Liver (tissue), 9 donors: Measurements from ENCODE around the gene OBP2B. TPM values are rescaled to one million over a fixed set of nuclear protein-coding genes. Genes with fewer than 3 reads are reported as not detected.
"Not testable (repeated sequence)": the region's sequence is repeated elsewhere in the genome, so short reads cannot be mapped to it uniquely, and the experiment has no call there.

Experiments
- DNase-seq: peaks from one replicate; pipeline ENCODE4 v3.0.0-alpha.2; 2017; ENCODE audit warnings: low spot score
- H3K27ac ChIP-seq, 2 donors: one replicate each; pipeline ENCODE4 v1.7.0; 2013; ENCODE audit warnings: inconsistent platforms in 2 of 2, low read length in 2 of 2, control low read depth in 1 of 2, low read depth in 1 of 2, mild to moderate bottlenecking in 1 of 2
- H3K27me3 ChIP-seq, 4 donors: one replicate each; pipeline versions ENCODE4 v1.6.1 to v1.7.0; 2013; ENCODE audit warnings: low read length in 3 of 4, inconsistent platforms in 1 of 4, mild to moderate bottlenecking in 1 of 4, moderate library complexity in 1 of 4; ENCODE audit not compliant: control insufficient read depth in 4 of 4, insufficient read depth in 4 of 4
- H3K36me3 ChIP-seq, 4 donors: one replicate each; pipeline versions ENCODE4 v1.6.1 to v1.7.0; 2013; ENCODE audit warnings: low read length in 3 of 4, mild to moderate bottlenecking in 3 of 4, low read depth in 1 of 4, moderate library complexity in 1 of 4; ENCODE audit not compliant: control insufficient read depth in 4 of 4, insufficient read depth in 3 of 4
- H3K4me1 ChIP-seq, 4 donors: one replicate each; pipeline versions ENCODE4 v1.6.1 to v1.7.0; 2013; ENCODE audit warnings: low read length in 3 of 4, mild to moderate bottlenecking in 3 of 4, moderate library complexity in 1 of 4; ENCODE audit not compliant: control insufficient read depth in 4 of 4, insufficient read depth in 4 of 4
- H3K4me3 ChIP-seq, 3 donors: one replicate each; pipeline versions ENCODE4 v1.6.1 to v1.7.0; 2013; ENCODE audit warnings: low read length in 3 of 3, control low read depth in 1 of 3, low read depth in 1 of 3, mild to moderate bottlenecking in 1 of 3
- H3K9ac ChIP-seq, 2 donors: one replicate each; pipeline ENCODE4 v1.7.0; 2013; ENCODE audit warnings: low read length in 2 of 2, mild to moderate bottlenecking in 2 of 2, moderate library complexity in 2 of 2, control low read depth in 1 of 2, low read depth in 1 of 2
- H3K9me3 ChIP-seq, 4 donors: one replicate each; pipeline versions ENCODE4 v1.6.1 to v1.7.0; 2013; ENCODE audit warnings: low read length in 3 of 4; ENCODE audit not compliant: control insufficient read depth in 4 of 4
- FOXA1 ChIP-seq: IDR thresholded peaks from 2 replicates; pipeline ENCODE4 v1.6.1; 2016; ENCODE audit warnings: antibody characterized with exemption
- JUND ChIP-seq, 2 donors: IDR thresholded peaks; 2 replicates each; pipeline ENCODE4 v1.6.1; 2016; ENCODE audit warnings: antibody characterized with exemption in 2 of 2
- TAF1 ChIP-seq: conservative IDR thresholded peaks from 2 replicates; pipeline ENCODE4 v1.6.1; 2016; ENCODE audit warnings: antibody characterized with exemption, mild to moderate bottlenecking
- WGBS: extraction: QIAGEN DNeasy Blood & Tissue Kit; methylation state at CpG from one replicate; pipeline ENCODE4 v1.1.7; 2013; 5-methylcytosine and 5-hydroxymethylcytosine counted together
- polyA plus RNA-seq, 2 donors: library from polyadenylated mRNA; stranded (reverse) in 1 of 2; unstranded in 1 of 2; fragments of 200-250 nt in 1 of 2; fragments of >200 nt in 1 of 2; fragmentation: Nextera tagmentation in 1 of 2; extraction: Ambion mirVana in 1 of 2; gene quantifications; one replicate each; pipeline versions ENCODE4 v1.2.1 to v1.2.3, GENCODE V29; 2013 to 2015
- total RNA-seq, 2 donors: library from RNA; depleted of rRNA; stranded (reverse); fragments of >200 nt; gene quantifications; one replicate each; pipeline ENCODE4 v1.2.3, GENCODE V29; 2014
- TF ChIP-seq, protein P1 (sequence below): IDR thresholded peaks from 2 replicates; pipeline ENCODE4 v1.6.1; 2016; ENCODE audit warnings: antibody characterized with exemption
- TF ChIP-seq, protein P2 (sequence below): IDR thresholded peaks from 2 replicates; pipeline ENCODE4 v1.6.1; 2016; ENCODE audit warnings: antibody characterized with exemption
- TF ChIP-seq, protein P3 (sequence below): IDR thresholded peaks from 2 replicates; pipeline ENCODE4 v1.6.1; 2016; ENCODE audit warnings: antibody characterized with exemption, mild to moderate bottlenecking
- TF ChIP-seq, protein P4 (sequence below): IDR thresholded peaks from 2 replicates; pipeline ENCODE4 v1.6.1; 2016; ENCODE audit warnings: antibody characterized with exemption
- donor health status: healthy.
- donor health status: healthy.
- donor health status: healthy.
- donor health status: healthy.
- donor health status: healthy.

Gene OBP2B
- total and polyA plus RNA-seq, 4 donors, result not detected

DNA sequence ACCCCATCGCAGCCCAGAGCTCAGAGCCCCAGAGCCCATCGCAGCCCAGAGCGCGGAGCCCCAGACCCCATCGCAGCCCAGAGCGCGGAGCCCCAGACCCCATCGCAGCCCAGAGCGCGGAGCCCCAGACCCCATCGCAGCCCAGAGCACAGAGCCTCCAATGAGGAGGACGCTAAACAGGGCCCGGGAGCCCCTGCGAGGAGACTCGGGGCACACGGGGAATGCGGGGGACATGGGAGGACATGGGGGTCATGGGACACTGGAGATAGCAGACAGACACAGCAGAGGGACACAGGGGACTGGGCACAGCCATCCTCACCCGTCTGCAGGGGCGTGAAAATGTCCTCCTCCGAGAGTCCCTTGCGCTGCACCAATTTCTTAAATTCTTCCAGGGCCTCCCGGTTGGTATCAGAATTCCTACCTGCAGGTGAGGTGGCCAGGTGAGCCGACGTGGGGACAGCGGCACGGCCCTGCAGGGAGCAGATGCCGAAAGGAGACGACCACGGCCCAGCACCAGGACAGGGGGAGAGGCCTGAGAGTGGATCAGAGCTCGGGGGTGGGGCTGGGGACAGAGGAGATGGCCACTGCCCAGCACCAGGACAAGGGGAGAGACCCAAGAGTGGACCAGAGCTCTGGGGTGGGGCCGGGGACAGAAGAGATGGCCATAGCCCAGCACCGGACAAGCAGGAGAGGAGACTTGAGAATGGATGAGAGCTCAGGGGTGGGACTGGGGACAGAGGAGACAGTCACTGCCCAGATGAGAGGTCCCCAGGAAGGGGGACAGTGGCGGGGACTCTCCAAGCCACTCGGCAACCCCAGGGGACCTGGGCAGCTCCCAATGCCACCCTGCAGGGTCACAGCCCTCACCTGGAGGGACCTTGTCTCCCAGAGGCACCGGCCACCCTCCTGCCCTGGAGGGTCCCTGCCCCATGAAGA, 2.8 kb downstream of the OBP2B start:
- H3K4me3 ChIP-seq, result no peak overlapping the region
- WGBS, result 78% methylated on average over 35 of the region's 35 CpGs
- no peak overlapping the region for H3K9ac ChIP-seq
- no peak overlapping the region for H3K27ac ChIP-seq
- DNase-seq, result no peak
- H3K27me3 ChIP-seq, result peaks cover 0 to 3% (median 0%) of the 10 kb centered on the region in 4 donors
- no peaks in the 10 kb centered on the region for H3K36me3 ChIP-seq
- H3K9me3 ChIP-seq, result peaks cover 0 to 1% (median 0%) of the 10 kb centered on the region in 4 donors
- no peaks in the 10 kb centered on the region for H3K4me1 ChIP-seq
- TF ChIP-seq FOXA1 (no peak), TAF1 (no peak), JUND (IDR thresholded peaks at IDR 0.05) (no peak)
- TF ChIP-seq, protein P1, sequence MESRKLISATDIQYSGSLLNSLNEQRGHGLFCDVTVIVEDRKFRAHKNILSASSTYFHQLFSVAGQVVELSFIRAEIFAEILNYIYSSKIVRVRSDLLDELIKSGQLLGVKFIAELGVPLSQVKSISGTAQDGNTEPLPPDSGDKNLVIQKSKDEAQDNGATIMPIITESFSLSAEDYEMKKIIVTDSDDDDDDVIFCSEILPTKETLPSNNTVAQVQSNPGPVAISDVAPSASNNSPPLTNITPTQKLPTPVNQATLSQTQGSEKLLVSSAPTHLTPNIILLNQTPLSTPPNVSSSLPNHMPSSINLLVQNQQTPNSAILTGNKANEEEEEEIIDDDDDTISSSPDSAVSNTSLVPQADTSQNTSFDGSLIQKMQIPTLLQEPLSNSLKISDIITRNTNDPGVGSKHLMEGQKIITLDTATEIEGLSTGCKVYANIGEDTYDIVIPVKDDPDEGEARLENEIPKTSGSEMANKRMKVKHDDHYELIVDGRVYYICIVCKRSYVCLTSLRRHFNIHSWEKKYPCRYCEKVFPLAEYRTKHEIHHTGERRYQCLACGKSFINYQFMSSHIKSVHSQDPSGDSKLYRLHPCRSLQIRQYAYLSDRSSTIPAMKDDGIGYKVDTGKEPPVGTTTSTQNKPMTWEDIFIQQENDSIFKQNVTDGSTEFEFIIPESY, result no peak
- TF ChIP-seq, protein P2, sequence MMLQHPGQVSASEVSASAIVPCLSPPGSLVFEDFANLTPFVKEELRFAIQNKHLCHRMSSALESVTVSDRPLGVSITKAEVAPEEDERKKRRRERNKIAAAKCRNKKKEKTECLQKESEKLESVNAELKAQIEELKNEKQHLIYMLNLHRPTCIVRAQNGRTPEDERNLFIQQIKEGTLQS, result no peak
- TF ChIP-seq, protein P3, sequence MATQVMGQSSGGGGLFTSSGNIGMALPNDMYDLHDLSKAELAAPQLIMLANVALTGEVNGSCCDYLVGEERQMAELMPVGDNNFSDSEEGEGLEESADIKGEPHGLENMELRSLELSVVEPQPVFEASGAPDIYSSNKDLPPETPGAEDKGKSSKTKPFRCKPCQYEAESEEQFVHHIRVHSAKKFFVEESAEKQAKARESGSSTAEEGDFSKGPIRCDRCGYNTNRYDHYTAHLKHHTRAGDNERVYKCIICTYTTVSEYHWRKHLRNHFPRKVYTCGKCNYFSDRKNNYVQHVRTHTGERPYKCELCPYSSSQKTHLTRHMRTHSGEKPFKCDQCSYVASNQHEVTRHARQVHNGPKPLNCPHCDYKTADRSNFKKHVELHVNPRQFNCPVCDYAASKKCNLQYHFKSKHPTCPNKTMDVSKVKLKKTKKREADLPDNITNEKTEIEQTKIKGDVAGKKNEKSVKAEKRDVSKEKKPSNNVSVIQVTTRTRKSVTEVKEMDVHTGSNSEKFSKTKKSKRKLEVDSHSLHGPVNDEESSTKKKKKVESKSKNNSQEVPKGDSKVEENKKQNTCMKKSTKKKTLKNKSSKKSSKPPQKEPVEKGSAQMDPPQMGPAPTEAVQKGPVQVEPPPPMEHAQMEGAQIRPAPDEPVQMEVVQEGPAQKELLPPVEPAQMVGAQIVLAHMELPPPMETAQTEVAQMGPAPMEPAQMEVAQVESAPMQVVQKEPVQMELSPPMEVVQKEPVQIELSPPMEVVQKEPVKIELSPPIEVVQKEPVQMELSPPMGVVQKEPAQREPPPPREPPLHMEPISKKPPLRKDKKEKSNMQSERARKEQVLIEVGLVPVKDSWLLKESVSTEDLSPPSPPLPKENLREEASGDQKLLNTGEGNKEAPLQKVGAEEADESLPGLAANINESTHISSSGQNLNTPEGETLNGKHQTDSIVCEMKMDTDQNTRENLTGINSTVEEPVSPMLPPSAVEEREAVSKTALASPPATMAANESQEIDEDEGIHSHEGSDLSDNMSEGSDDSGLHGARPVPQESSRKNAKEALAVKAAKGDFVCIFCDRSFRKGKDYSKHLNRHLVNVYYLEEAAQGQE, result no peak
- TF ChIP-seq, protein P4, sequence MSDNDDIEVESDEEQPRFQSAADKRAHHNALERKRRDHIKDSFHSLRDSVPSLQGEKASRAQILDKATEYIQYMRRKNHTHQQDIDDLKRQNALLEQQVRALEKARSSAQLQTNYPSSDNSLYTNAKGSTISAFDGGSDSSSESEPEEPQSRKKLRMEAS, result no peak

DNA sequence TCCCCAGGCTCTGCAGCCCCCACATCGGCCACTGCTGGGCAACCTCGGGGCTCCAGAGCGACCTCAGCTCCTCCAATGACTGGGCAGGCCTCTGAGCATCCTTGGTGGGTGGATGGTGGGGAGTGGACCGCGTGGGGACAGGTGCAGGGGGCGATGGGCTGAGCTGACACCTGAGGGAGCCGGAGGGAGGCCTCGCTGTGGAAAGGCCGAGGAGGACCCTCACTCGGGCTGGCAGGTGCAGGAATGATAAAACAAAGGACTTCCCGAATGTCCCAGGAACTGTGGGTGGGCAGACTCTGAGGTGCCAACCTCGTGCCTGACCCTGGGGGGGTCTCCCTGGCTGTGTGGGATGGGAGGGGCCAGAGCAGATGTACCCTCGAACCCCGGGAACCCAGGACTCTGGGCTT, 3.6 kb downstream of the OBP2B start:
- H3K27me3 ChIP-seq, H3K4me3 ChIP-seq, DNase-seq: not testable (repeated sequence)

DNA sequence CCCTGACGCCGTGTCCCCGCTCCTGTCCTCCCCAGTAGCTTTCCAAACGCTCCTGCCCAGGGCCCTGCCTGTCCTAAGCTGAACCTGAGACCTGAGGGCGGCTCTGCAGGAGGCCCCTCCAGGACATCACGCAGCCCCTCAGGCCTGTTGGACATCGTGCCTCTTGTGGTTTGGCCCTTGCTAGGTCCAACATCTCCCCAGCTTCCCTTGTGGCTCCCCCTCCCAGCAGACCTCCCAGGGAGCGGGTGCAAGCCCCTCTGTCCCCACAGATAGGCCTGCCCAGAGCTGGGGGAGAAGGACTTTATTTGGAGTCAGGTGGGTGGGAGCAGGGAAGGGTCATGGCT, 4.1 kb downstream of the OBP2B start:
- DNase-seq, result no peak
- no peak overlapping the region for H3K4me3 ChIP-seq
- no peak overlapping the region for H3K9ac ChIP-seq
- 77% methylated on average over 8 of the region's 8 CpGs for whole genome bisulfite sequencing
- TF ChIP-seq TAF1, result no peak
- no peaks in the 10 kb centered on the region for H3K36me3 ChIP-seq
- no peaks in the 10 kb centered on the region for H3K9me3 ChIP-seq
- H3K27ac ChIP-seq, result no peak overlapping the region
- no peaks in the 10 kb centered on the region for H3K27me3 ChIP-seq
- H3K4me1 ChIP-seq, result no peaks in the 10 kb centered on the region

More for the DNA sequence above, 3.6 kb downstream of the OBP2B start:
- H3K9me3 ChIP-seq, H3K27ac ChIP-seq, H3K9ac ChIP-seq, H3K36me3 ChIP-seq, H3K4me1 ChIP-seq: not testable (repeated sequence)
- 69% methylated on average over 14 of the region's 14 CpGs for WGBS
